A549 treated with RU486 at 1 μM for 4 hours (cell line): Measurements from ENCODE around the gene GOLGA6D. TPM values are rescaled to one million over a fixed set of nuclear protein-coding genes. Genes with fewer than 3 reads are reported as not detected.

ENCODE experiments used
- total RNA-seq: library from RNA; stranded (reverse); fragments of 200-300 nt; extraction: Qiagen RNA extraction; gene quantifications from 5 replicates; pipeline ENCODE4 v1.2.3, GENCODE V29; 2022; ENCODE audit warnings: low read depth

Gene GOLGA6D, protein sequence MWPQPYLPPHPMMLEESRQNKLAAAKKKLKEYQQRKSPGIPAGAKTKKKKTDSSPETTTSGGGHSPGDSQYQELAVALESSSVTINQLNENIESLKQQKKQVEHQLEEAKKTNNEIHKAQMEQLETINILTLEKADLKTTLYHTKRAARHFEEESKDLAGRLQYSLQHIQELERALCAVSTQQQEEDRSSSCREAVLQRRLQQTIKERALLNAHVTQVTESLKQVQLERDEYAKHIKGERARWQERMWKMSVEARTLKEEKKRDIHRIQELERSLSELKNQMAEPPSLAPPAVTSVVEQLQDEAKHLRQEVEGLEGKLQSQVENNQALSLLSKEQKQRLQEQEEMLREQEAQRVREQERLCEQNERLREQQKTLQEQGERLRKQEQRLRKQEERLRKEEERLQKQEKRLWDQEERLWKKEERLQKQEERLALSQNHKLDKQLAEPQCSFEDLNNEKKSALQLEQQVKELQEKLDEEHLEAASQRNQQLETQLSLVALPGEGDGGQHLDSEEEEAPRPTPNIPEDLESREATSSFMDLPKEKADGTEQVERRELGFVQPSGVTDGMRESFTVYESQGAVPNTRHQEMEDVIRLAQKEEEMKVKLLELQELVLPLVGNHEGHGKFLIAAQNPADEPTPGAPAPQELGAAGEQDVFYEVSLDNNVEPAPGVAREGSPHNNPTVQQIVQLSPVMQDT
- 0.07 to 0.12 TPM in 2 of 5 replicates, not detected in the others for total RNA-seq

DNA sequence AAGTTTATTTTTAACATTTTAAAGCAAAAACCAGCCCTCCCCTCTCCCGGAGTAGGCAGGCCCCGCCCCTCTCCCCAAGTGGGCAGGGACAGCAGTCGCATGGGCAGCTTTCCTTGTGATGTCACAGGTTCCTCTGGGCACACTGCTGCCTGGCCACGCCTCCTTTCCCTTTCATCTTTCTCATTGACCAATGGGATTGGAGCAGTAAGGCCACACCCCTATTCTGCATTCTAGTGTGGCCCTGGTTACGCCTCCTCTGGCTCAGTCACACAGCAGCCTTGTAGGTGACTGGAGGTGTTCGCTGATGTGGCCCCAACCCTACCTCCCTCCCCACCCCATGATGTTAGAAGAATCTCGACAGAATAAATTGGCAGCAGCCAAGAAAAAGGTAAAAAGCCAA, at the start of gene GOLGA6D:
Gene GOLGA6D (plus strand): TSS at position 264 of the 400 bp plus-strand sequence. CDS start 41 bp downstream, at position 305.

DNA sequence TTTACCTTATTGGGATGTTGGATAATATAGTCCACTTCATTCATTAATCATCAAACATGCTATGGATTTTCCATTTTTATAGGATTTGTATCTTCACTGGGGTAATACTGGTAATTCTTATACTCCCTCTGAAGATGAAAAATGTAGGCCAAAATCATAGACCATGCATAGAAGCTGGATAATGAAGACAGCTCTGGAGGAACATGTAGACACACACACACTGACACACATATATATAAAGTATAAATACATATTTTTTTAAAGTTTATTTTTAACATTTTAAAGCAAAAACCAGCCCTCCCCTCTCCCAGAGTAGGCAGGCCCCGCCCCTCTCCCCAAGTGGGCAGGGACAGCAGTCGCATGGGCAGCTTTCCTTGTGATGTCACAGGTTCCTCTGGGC, 24.6 kb upstream of the GOLGA6D start, which contains the start of gene GOLGA6C:
Gene GOLGA6C (plus strand): TSS at position 301 of the 400 bp plus-strand sequence. CDS start 265 bp downstream, outside the sequence.

DNA sequence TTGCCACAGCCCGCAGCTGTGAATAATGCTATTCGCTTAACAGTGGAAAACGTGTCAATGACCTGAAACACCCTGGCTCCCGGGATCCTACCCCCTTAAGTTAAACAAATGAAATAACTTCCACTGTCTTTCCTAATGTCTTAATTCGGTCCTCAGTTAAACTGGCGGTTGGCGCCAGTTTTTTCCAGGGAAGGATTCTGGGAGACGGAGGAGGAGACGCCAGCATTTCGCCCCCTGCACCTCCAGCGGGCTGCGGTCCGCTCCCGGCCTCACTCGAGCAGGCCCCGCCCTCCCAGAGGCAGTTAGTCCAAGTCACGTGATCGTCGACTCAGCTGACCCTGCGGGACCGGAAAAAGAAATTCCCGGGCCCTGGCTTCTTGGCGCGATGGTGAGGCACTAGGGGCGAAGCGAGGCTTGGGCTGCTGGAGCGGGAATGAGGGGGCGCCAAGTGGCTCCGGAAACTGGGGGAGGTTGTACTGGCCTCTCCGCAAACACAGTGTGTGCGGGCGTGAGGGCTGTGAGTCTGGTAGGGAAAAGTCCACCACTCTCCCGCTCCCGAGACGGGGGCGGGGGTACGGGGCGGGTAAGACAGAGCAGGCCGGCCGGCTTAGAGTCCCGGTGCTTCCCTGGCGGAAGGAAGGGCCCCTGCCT, 53.2 kb downstream of the GOLGA6D start, which contains the start of gene COMMD4:
Gene COMMD4 (plus strand): TSS at position 359 of the 651 bp plus-strand sequence. CDS start 27 bp downstream, at position 386.

Other genes starting within 250 kb of the GOLGA6D start
- gene C15orf39, start 81.0 kb upstream of the GOLGA6D start, total RNA-seq: 23.6 to 35.3 TPM (median 33.7 TPM) in 5 replicates
- not detected in 5 replicates for gene GOLGA6C, start 24.5 kb upstream of the GOLGA6D start, total RNA-seq
- 166 to 192 TPM (median 187 TPM) in 5 replicates for gene COMMD4, start 53.2 kb downstream of the GOLGA6D start, total RNA-seq
- 1.1 to 2.6 TPM (median 2.4 TPM) in 5 replicates for gene NEIL1, start 64.2 kb downstream of the GOLGA6D start, total RNA-seq
- gene MAN2C1, start 85.8 kb downstream of the GOLGA6D start, total RNA-seq: 55.7 to 84.4 TPM (median 75.3 TPM) in 5 replicates
- gene SIN3A, start 168.9 kb downstream of the GOLGA6D start, total RNA-seq: 24.9 to 35.1 TPM (median 33.0 TPM) in 5 replicates